Gastroesophageal sphincter (tissue), 3 donors: ENCODE results near the gene TMC7.

Source experiments
- EP300 ChIP-seq: sonication (generic); formaldehyde crosslinking; IDR thresholded peaks from one replicate; pipeline ENCODE4 v1.6.1; 2017; ENCODE audit warnings: antibody characterized with exemption, mild to moderate bottlenecking
- POLR2A ChIP-seq, 2 donors: fragments of 450-650 bp; IDR thresholded peaks; one replicate each; pipeline ENCODE4 v1.6.1; 2017; ENCODE audit warnings: antibody characterized with exemption in 2 of 2, mild to moderate bottlenecking in 2 of 2, moderate library complexity in 1 of 2
- POLR2AphosphoS5 ChIP-seq: sonication (generic); formaldehyde crosslinking; IDR thresholded peaks from one replicate; pipeline ENCODE4 v1.6.1; 2017; ENCODE audit warnings: antibody characterized with exemption
- TF ChIP-seq, protein P1 (sequence below), 4 experiments: fragments of 200-600 bp in 2 of 4; fragments of 450-650 bp in 2 of 4; sonication (generic) in 1 of 4; IDR thresholded peaks; one replicate each; pipeline ENCODE4 v1.5.1; 2017 to 2019; ENCODE audit warnings: antibody characterized with exemption in 4 of 4, mild to moderate bottlenecking in 2 of 4, moderate library complexity in 2 of 4

DNA sequence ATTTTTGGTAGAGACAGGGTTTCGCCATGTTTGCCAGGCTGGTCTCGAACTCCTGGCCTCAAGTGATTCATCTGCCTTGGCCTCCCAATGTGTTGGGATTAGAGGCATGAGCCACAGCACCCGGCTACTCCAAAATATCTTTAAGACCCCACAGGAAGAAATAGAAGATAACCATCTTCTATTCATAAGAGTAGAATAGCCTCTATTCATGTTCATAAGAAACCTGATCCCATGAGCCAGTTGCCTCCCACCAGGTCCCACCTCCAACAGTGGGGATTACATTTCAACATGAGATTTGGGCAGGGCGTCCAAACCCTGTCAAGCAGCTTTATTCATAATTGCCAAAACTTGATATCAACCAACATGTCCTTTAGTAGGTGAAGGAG, 13.9 kb upstream of the TMC7 start:
- TF ChIP-seq, protein P1, sequence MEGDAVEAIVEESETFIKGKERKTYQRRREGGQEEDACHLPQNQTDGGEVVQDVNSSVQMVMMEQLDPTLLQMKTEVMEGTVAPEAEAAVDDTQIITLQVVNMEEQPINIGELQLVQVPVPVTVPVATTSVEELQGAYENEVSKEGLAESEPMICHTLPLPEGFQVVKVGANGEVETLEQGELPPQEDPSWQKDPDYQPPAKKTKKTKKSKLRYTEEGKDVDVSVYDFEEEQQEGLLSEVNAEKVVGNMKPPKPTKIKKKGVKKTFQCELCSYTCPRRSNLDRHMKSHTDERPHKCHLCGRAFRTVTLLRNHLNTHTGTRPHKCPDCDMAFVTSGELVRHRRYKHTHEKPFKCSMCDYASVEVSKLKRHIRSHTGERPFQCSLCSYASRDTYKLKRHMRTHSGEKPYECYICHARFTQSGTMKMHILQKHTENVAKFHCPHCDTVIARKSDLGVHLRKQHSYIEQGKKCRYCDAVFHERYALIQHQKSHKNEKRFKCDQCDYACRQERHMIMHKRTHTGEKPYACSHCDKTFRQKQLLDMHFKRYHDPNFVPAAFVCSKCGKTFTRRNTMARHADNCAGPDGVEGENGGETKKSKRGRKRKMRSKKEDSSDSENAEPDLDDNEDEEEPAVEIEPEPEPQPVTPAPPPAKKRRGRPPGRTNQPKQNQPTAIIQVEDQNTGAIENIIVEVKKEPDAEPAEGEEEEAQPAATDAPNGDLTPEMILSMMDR (IDR thresholded peaks at IDR 0.05), result no peak
- TF ChIP-seq POLR2A (IDR thresholded peaks at IDR 0.05) (no peak), POLR2AphosphoS5 (no peak), EP300 (no peak)
